GM06990 (cell line): ENCODE measurements around the gene FN1.
A peak's percentile ranks its signal among the peaks of the same experiment; 100 is the strongest.

Source experiments
- DNase-seq: peaks from one replicate; pipeline ENCODE4 v3.0.0-alpha.2; 2011; ENCODE audit not compliant: insufficient read length; ENCODE audit errors: extremely low read depth
- H3K27me3 ChIP-seq: replicated peaks from 2 replicates; pipeline ENCODE4 v1.6.0; 2011; ENCODE audit warnings: low read length; ENCODE audit not compliant: control insufficient read depth, insufficient read depth
- H3K36me3 ChIP-seq: 2 replicates; pipeline ENCODE4 v1.5.1; 2011; ENCODE audit warnings: low read length; ENCODE audit not compliant: control insufficient read depth, insufficient read depth
- H3K4me3 ChIP-seq: replicated peaks from 2 replicates; pipeline ENCODE4 v1.5.1; 2011; ENCODE audit warnings: low read depth, mild to moderate bottlenecking, control low read depth, low read length
- CTCF ChIP-seq: IDR thresholded peaks from 2 replicates; pipeline ENCODE4 v1.5.1; 2011; ENCODE audit warnings: low read length, control low read depth, mild to moderate bottlenecking, inconsistent platforms; ENCODE audit not compliant: insufficient read depth, poor library complexity, severe bottlenecking

FN1 gene

GRCh38 chr2:215435870-215436704, at the start of gene FN1:
Gene FN1, minus strand, starts transcription at chr2:215436068. Its CDS starts 266 bp downstream, at chr2:215435802.
- no peak for TF ChIP-seq CTCF
- Histone ChIP-seq H3K4me3 (peak within 1 kb of the TSS; percentile 62), H3K36me3 (no peaks in the 10 kb centered on the region), H3K27me3 (no peaks in the 10 kb centered on the region)
- DNase-seq, result peak; percentile 55

GRCh38 chr2:215485032-215485431, 49.2 kb upstream of the FN1 start:
- TF ChIP-seq CTCF, result no peak
- no peaks in the 10 kb centered on the region for H3K36me3 ChIP-seq
- no peaks in the 10 kb centered on the region; the same call in 1 of the 2 replicates for H3K27me3 ChIP-seq
- no peak for DNase-seq
- no peak overlapping the region for H3K4me3 ChIP-seq

GRCh38 chr2:215484570-215484969, 48.7 kb upstream of the FN1 start:
- H3K4me3 ChIP-seq, result no peak overlapping the region
- no peak for DNase-seq
- TF ChIP-seq CTCF, result no peak
- no peaks in the 10 kb centered on the region; the same call in 1 of the 2 replicates for H3K27me3 ChIP-seq
- H3K36me3 ChIP-seq, result no peaks in the 10 kb centered on the region

GRCh38 chr2:215483431-215483830, 47.6 kb upstream of the FN1 start:
- H3K36me3 ChIP-seq, result no peaks in the 10 kb centered on the region
- no peak for TF ChIP-seq CTCF

GRCh38 chr2:215479536-215480240, 43.8 kb upstream of the FN1 start:
- DNase-seq, result no peak
- no peaks in the 10 kb centered on the region; the same call in none of the 2 replicates for H3K27me3 ChIP-seq
- no peak overlapping the region for H3K4me3 ChIP-seq
- H3K36me3 ChIP-seq, result no peaks in the 10 kb centered on the region
- no peak for TF ChIP-seq CTCF

More at GRCh38 chr2:215483431-215483830, 47.6 kb upstream of the FN1 start:
- H3K27me3 ChIP-seq, result no peaks in the 10 kb centered on the region; the same call in 1 of the 2 replicates
- H3K4me3 ChIP-seq, result no peak overlapping the region
- DNase-seq, result no peak
